ENCODE data around the gene PTPN1. TPM values are rescaled to one million over a fixed set of nuclear protein-coding genes. Genes with fewer than 3 reads are reported as not detected.

PTPN1 gene
- total and polyA plus RNA-seq, 2 donors (not counting 3 experiments of a cell fraction or from before 2014, with no cell fraction given), result 41.1 to 64.3 TPM

GRCh38 chr20:50547964-50548363 lies 37.8 kb downstream of the PTPN1 start:
- Histone ChIP-seq H3K4me3 (replicated peaks in 1 of 3; ENCODE audit: insufficient read depth in 1 of 3, low read depth in 1 of 3, low read length in 3 of 3) (no peak overlapping the region), H3K9me1 (replicated peaks; ENCODE audit: control insufficient read depth, extremely low read depth, insufficient read depth, low read length) (no peaks in the 10 kb centered on the region), H4K20me1 (replicated peaks; ENCODE audit: control insufficient read depth, extremely low read depth, insufficient read depth, low read length) (no peaks in the 10 kb centered on the region), H3K9me3 (replicated peaks; ENCODE audit: control insufficient read depth, insufficient read depth, low read length) (no peaks in the 10 kb centered on the region), H3K4me1 (ENCODE audit: control insufficient read depth, extremely low read depth, insufficient read depth, low read length) (peaks cover 12% of the 10 kb centered on the region), H3K9ac (replicated peaks; ENCODE audit: extremely low read depth, insufficient read depth, low read length) (no peak overlapping the region), H3K27ac (ENCODE audit: insufficient read depth, low read depth, low read length) (no peak overlapping the region), H3K4me2 (ENCODE audit: insufficient read depth, low read length) (no peak overlapping the region), H2AFZ (ENCODE audit: low read depth, low read length) (no peak overlapping the region), H3K27me3 (ENCODE audit: control insufficient read depth in 2 of 2, insufficient read depth in 2 of 2, low read length in 2 of 2) (no peaks in the 10 kb centered on the region), H3K79me2 (ENCODE audit: control insufficient read depth, insufficient read depth, low read length) (peaks cover 92% of the 10 kb centered on the region), H3K36me3 (ENCODE audit: control insufficient read depth in 2 of 2, extremely low read depth in 1 of 2, insufficient read depth in 2 of 2, low read length in 2 of 2) (peaks cover 2 to 4% of the 10 kb centered on the region in 2 experiments)
- ChIA-PET CTCF (interaction anchor here (0.8 to 12.9 kb wide), 3 partner anchors 10 to 40 kb away, joined by 3 to 99 read pairs (median 3); no protein-coding TSS in a partner anchor), POLR2A (no interaction called here)
- no peak for DNase-seq (ENCODE audit: low read depth, low spot score)
- no peak for FAIRE-seq
- dilution Hi-C loops (cut with MboI; ENCODE audit: extremely low pct_ligation_motif_present, low sequenced_read_pairs) (no loop called here), intact Hi-C loops (cut with micrococcal nuclease) (no loop called here)
- BruUV-seq (replicated peaks), result no TSS peak
- no peak for TF ChIP-seq MAX (IDR thresholded peaks at IDR 0.05; ENCODE audit: insufficient read depth, insufficient read length)
- TF ChIP-seq GATA2 (IDR thresholded peaks at IDR 0.05; ENCODE audit: insufficient read depth, insufficient read length, low read depth, low read length), result no peak
- TF ChIP-seq MYC (IDR thresholded peaks at IDR 0.05; ENCODE audit: low read depth, low read length), result no peak
- no peak for TF ChIP-seq JUN (IDR thresholded peaks at IDR 0.05; ENCODE audit: borderline replicate concordance, insufficient read depth, insufficient read length, low read depth)
- no peak for TF ChIP-seq FOS (IDR thresholded peaks at IDR 0.05; ENCODE audit: borderline replicate concordance, insufficient read depth, low read length)

GRCh38 chr20:50548396-50548795 lies 38.2 kb downstream of the PTPN1 start:
- no peaks in the 10 kb centered on the region for H4K20me1 ChIP-seq (replicated peaks; ENCODE audit: control insufficient read depth, extremely low read depth, insufficient read depth, low read length)
- intact Hi-C loops (cut with micrococcal nuclease) (no loop called here), dilution Hi-C loops (cut with MboI; ENCODE audit: extremely low pct_ligation_motif_present, low sequenced_read_pairs) (no loop called here)
- peaks cover 8% of the 10 kb centered on the region for H3K4me1 ChIP-seq (ENCODE audit: control insufficient read depth, extremely low read depth, insufficient read depth, low read length)
- ChIA-PET POLR2A (no interaction called here), CTCF (interaction anchor here (0.8 to 1.1 kb wide), 2 partner anchors 22 to 40 kb away, joined by 3 read pairs; no protein-coding TSS in a partner anchor)
- H3K27ac ChIP-seq (ENCODE audit: insufficient read depth, low read depth, low read length), result no peak overlapping the region
- DNase-seq (ENCODE audit: low read depth, low spot score) (no peak), FAIRE-seq (no peak)
- peaks cover 2 to 4% of the 10 kb centered on the region in 2 experiments for H3K36me3 ChIP-seq (ENCODE audit: control insufficient read depth in 2 of 2, extremely low read depth in 1 of 2, insufficient read depth in 2 of 2, low read length in 2 of 2)
- no peaks in the 10 kb centered on the region for H3K27me3 ChIP-seq (ENCODE audit: control insufficient read depth in 2 of 2, insufficient read depth in 2 of 2, low read length in 2 of 2)
- TF ChIP-seq JUN (IDR thresholded peaks at IDR 0.05; ENCODE audit: borderline replicate concordance, insufficient read depth, insufficient read length, low read depth) (no peak), GATA2 (IDR thresholded peaks at IDR 0.05; ENCODE audit: insufficient read depth, insufficient read length, low read depth, low read length) (no peak), MAX (IDR thresholded peaks at IDR 0.05; ENCODE audit: insufficient read depth, insufficient read length) (no peak)
- no peak overlapping the region for H3K4me3 ChIP-seq (replicated peaks in 1 of 3; ENCODE audit: insufficient read depth in 1 of 3, low read depth in 1 of 3, low read length in 3 of 3)
- BruUV-seq (replicated peaks), result no TSS peak
- H3K9me3 ChIP-seq (replicated peaks; ENCODE audit: control insufficient read depth, insufficient read depth, low read length), result no peaks in the 10 kb centered on the region
- no peaks in the 10 kb centered on the region for H3K9me1 ChIP-seq (replicated peaks; ENCODE audit: control insufficient read depth, extremely low read depth, insufficient read depth, low read length)
- peaks cover 92% of the 10 kb centered on the region for H3K79me2 ChIP-seq (ENCODE audit: control insufficient read depth, insufficient read depth, low read length)
- no peak overlapping the region for H3K4me2 ChIP-seq (ENCODE audit: insufficient read depth, low read length)
- no peak overlapping the region for H2AFZ ChIP-seq (ENCODE audit: low read depth, low read length)
- no peak overlapping the region for H3K9ac ChIP-seq (replicated peaks; ENCODE audit: extremely low read depth, insufficient read depth, low read length)

All from endothelial cell of umbilical vein (primary cell).